ENCODE measurements around the gene AMBRA1.

Gene AMBRA1

DNA sequence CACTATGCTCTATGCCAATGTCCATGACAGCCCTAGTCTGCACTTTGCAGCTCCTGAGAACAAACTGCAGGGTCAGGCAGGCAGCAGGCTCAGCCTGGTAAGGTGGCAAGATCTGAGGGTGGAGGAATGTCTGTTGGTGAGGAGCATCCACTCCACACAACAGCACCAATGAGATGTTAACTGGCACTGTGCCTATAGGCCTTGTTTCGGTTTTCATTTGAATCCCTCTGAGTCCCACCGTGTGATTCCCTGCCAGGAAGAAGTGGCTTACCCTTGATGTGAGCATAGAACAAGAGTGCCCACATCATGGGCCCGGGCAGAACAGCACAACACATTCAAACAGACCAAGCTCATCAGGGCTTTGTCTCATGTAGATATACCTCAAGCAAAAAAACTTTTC is 158.1 kb downstream of the AMBRA1 start:
- H3K4me1 ChIP-seq (ENCODE audit: control insufficient read depth in 5 of 5, insufficient read depth in 5 of 5, low read length in 5 of 5): peaks cover 0 to 26% (median 19%) of the 10 kb centered on the region in 5 donors
- H3K27me3 ChIP-seq (ENCODE audit: control insufficient read depth in 5 of 5, insufficient read depth in 4 of 5, low read length in 5 of 5): no peaks in the 10 kb centered on the region
- H3K4me3 ChIP-seq (ENCODE audit: low read depth in 1 of 5, low read length in 5 of 5): no peak overlapping the region
- no peaks in the 10 kb centered on the region for H3K9me3 ChIP-seq (ENCODE audit: control insufficient read depth in 5 of 5, low read length in 5 of 5)
- H3K27ac ChIP-seq (ENCODE audit: low read depth, low read length): no peak overlapping the region
- H3K9ac ChIP-seq (ENCODE audit: low read length in 5 of 5): no peak overlapping the region
- peaks cover 6 to 34% (median 26%) of the 10 kb centered on the region in 5 donors for H3K36me3 ChIP-seq (ENCODE audit: control insufficient read depth in 5 of 5, insufficient read depth in 5 of 5, low read length in 5 of 5)

DNA sequence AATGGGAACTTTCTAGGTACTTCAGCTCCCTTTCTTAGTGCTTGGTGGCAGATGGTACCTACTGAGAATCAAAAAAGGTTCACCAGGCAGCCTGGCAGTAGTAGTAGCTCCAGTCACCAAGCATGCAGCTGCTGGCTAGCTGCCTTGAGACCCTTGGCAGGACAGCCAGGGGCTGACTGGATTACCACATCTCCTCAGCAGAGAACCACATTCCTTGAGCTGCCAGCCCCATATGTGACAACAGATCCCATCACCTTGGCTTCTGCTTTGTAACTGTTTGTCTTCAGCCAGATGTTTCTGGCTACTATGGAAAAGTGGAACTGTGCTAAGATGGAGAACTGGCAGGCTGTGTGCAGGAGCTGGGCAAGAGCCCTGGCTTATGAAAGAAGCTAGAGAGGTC is 162.6 kb downstream of the AMBRA1 start:
- Histone ChIP-seq H3K9ac (ENCODE audit: low read length in 5 of 5) (no peak overlapping the region), H3K4me3 (ENCODE audit: low read depth in 1 of 5, low read length in 5 of 5) (no peak overlapping the region), H3K36me3 (ENCODE audit: control insufficient read depth in 5 of 5, insufficient read depth in 5 of 5, low read length in 5 of 5) (peaks cover 11 to 58% (median 36%) of the 10 kb centered on the region in 5 donors), H3K9me3 (ENCODE audit: control insufficient read depth in 5 of 5, low read length in 5 of 5) (no peaks in the 10 kb centered on the region), H3K4me1 (ENCODE audit: control insufficient read depth in 5 of 5, insufficient read depth in 5 of 5, low read length in 5 of 5) (peaks cover 0 to 18% (median 16%) of the 10 kb centered on the region in 5 donors), H3K27me3 (ENCODE audit: control insufficient read depth in 5 of 5, insufficient read depth in 4 of 5, low read length in 5 of 5) (no peaks in the 10 kb centered on the region), H3K27ac (ENCODE audit: low read depth, low read length) (no peak overlapping the region)

DNA sequence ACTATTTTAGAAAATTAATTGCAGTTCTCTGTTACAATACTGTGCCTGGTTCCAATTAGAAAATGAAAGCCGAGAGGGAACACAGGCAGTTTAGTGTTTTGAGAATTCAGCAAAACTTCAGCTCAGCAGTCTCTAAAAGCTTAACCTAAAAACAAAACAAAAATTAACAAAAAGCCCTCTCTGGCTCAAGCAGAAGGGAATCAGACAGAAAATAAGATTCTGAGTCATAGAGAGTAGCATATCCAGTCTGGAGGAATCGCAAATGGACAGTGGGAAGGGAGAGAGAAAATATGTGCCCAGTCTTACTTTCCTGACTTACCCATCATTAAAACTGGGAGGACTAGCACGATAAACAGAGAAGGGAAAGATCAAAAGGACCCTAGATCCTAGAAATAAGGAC is 164.1 kb downstream of the AMBRA1 start:
- H3K27me3 ChIP-seq (ENCODE audit: control insufficient read depth in 5 of 5, insufficient read depth in 4 of 5, low read length in 5 of 5): no peaks in the 10 kb centered on the region
- peaks cover 11 to 59% (median 38%) of the 10 kb centered on the region in 5 donors for H3K36me3 ChIP-seq (ENCODE audit: control insufficient read depth in 5 of 5, insufficient read depth in 5 of 5, low read length in 5 of 5)
- peaks cover 0 to 18% (median 12%) of the 10 kb centered on the region in 5 donors for H3K4me1 ChIP-seq (ENCODE audit: control insufficient read depth in 5 of 5, insufficient read depth in 5 of 5, low read length in 5 of 5)
- no peak overlapping the region for H3K27ac ChIP-seq (ENCODE audit: low read depth, low read length)
- no peaks in the 10 kb centered on the region for H3K9me3 ChIP-seq (ENCODE audit: control insufficient read depth in 5 of 5, low read length in 5 of 5)
- H3K4me3 ChIP-seq (ENCODE audit: low read depth in 1 of 5, low read length in 5 of 5): no peak overlapping the region
- H3K9ac ChIP-seq (ENCODE audit: low read length in 5 of 5): peak overlapping the region in 1 of 5 donors; percentile 15

DNA sequence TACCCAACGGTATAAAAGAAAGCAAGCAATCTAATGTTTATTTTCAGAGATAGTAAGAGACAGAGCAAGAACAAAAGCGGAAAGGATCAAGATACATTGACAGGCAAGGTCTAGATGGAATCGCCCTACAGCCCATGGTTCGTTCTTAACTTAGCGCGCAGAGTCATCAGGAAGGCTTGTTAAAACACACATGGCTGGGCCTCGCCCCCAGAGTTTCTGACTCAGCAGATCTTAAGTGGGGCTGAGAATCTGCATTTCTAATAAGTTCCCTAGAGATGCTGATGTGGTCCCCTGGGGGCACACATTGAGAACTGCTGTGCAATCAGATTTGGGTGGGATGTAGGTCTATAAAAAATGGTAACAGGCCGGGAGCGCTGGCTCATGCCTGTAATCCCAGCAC is 166.5 kb downstream of the AMBRA1 start:
- H3K9ac ChIP-seq (ENCODE audit: low read length in 5 of 5): no peak overlapping the region
- no peaks in the 10 kb centered on the region for H3K9me3 ChIP-seq (ENCODE audit: control insufficient read depth in 5 of 5, low read length in 5 of 5)
- H3K27me3 ChIP-seq (ENCODE audit: control insufficient read depth in 5 of 5, insufficient read depth in 4 of 5, low read length in 5 of 5): no peaks in the 10 kb centered on the region
- no peak overlapping the region for H3K27ac ChIP-seq (ENCODE audit: low read depth, low read length)
- H3K36me3 ChIP-seq (ENCODE audit: control insufficient read depth in 5 of 5, insufficient read depth in 5 of 5, low read length in 5 of 5): peaks cover 15 to 48% (median 27%) of the 10 kb centered on the region in 5 donors
- peaks cover 0 to 18% (median 12%) of the 10 kb centered on the region in 5 donors for H3K4me1 ChIP-seq (ENCODE audit: control insufficient read depth in 5 of 5, insufficient read depth in 5 of 5, low read length in 5 of 5)
- H3K4me3 ChIP-seq (ENCODE audit: low read depth in 1 of 5, low read length in 5 of 5): no peak overlapping the region

DNA sequence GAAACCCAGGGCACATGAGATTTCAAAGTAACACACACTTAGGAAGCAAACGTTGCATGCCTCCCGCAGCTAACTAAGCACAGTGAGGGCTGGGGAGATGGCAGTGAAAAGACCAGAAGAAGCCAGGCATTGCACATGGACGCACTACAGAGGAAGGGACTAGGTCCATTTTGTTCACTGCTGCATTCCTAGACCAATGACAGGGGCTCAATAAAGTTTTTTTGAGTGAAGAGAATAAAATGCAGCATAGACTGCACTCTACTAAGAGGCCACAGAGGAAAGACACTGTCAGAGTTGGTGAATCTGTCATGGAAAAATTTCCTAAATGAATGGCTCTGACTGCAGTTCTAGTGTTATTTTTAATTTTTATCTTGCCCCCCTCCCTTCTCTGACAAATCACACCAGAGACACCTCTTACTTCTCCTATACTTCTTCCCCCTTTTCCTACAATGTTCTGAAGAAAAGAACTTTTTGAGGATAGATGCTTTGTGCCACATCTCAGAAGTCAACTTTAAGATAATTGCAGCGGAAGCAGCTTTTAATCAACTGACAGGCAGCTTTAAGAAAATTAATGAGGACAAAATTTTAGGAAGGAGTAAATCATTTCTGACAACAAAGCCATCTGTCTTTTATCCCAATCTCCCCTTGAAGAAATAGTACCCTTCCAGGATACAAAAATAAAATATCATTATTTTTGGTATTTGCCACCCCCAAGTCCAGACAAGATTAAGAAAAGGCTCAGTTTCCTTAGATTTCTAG is 167.4 kb downstream of the AMBRA1 start:
- no peak overlapping the region for H3K4me3 ChIP-seq (ENCODE audit: low read depth in 1 of 5, low read length in 5 of 5)
- H3K27ac ChIP-seq (ENCODE audit: low read depth, low read length): no peak overlapping the region
- no peaks in the 10 kb centered on the region for H3K9me3 ChIP-seq (ENCODE audit: control insufficient read depth in 5 of 5, low read length in 5 of 5)
- H3K36me3 ChIP-seq (ENCODE audit: control insufficient read depth in 5 of 5, insufficient read depth in 5 of 5, low read length in 5 of 5): peaks cover 17 to 55% (median 34%) of the 10 kb centered on the region in 5 donors
- H3K27me3 ChIP-seq (ENCODE audit: control insufficient read depth in 5 of 5, insufficient read depth in 4 of 5, low read length in 5 of 5): no peaks in the 10 kb centered on the region
- H3K9ac ChIP-seq (ENCODE audit: low read length in 5 of 5): no peak overlapping the region
- peaks cover 0 to 16% (median 11%) of the 10 kb centered on the region in 5 donors for H3K4me1 ChIP-seq (ENCODE audit: control insufficient read depth in 5 of 5, insufficient read depth in 5 of 5, low read length in 5 of 5)

DNA sequence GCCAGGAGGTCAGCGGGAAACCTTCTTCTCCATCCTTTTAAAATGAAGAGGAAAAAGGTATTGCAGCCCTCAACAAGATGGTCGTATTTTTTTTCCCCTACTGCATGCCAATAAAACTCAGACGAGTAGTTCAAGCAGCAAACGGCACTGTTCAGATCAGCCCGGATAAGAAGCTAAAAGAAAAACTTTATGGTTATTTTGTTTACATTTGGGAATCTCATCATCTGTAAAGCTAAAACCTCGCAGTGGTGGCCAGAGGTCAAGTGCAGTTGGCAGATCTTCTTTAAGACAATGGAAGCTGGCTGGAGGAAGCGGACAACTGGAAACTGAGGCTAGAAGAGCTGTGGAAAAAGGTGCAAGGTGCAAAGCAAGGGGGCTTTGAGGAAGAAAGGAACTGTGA is 171.2 kb downstream of the AMBRA1 start:
- H3K27ac ChIP-seq (ENCODE audit: low read depth, low read length): no peak overlapping the region
- H3K4me3 ChIP-seq (ENCODE audit: low read depth in 1 of 5, low read length in 5 of 5): no peak overlapping the region
- H3K36me3 ChIP-seq (ENCODE audit: control insufficient read depth in 5 of 5, insufficient read depth in 5 of 5, low read length in 5 of 5): peaks cover 12 to 41% (median 28%) of the 10 kb centered on the region in 5 donors
- H3K9me3 ChIP-seq (ENCODE audit: control insufficient read depth in 5 of 5, low read length in 5 of 5): no peaks in the 10 kb centered on the region
- no peak overlapping the region for H3K9ac ChIP-seq (ENCODE audit: low read length in 5 of 5)
- no peaks in the 10 kb centered on the region for H3K27me3 ChIP-seq (ENCODE audit: control insufficient read depth in 5 of 5, insufficient read depth in 4 of 5, low read length in 5 of 5)
- no peaks in the 10 kb centered on the region for H3K4me1 ChIP-seq (ENCODE audit: control insufficient read depth in 5 of 5, insufficient read depth in 5 of 5, low read length in 5 of 5)

DNA sequence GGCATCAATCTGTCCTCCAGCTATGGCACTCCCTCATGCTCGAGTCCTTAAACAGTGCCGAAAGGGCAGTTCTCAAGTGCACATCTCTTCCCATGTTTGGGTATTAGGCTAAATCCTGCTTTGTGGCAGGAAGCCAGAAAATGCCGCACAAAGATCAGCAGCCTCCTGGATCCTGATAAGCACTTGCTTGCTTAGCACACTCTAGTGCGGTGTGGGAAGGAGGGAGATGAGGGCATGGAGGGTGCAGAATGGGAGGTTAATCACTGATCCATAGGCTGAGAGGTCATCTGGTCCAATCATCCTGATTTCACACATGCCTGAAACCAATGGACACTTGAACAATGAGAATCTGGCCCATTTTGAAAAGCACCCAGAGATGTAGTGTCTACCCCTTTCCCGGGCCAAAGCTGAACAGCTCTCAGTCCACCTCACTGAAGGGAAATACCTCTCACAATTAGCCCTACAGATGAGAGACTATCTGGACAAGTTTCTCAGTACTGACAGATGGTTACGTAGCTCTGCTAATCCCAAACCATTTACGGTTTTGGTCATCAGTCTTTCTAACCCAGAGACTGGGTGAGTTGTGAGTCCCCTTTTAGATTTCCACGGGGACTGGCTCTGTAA is 172.5 kb downstream of the AMBRA1 start:
- H3K9me3 ChIP-seq (ENCODE audit: control insufficient read depth in 5 of 5, low read length in 5 of 5): no peaks in the 10 kb centered on the region
- peaks cover 12 to 44% (median 34%) of the 10 kb centered on the region in 5 donors for H3K36me3 ChIP-seq (ENCODE audit: control insufficient read depth in 5 of 5, insufficient read depth in 5 of 5, low read length in 5 of 5)
- H3K27me3 ChIP-seq (ENCODE audit: control insufficient read depth in 5 of 5, insufficient read depth in 4 of 5, low read length in 5 of 5): no peaks in the 10 kb centered on the region
- no peak overlapping the region for H3K4me3 ChIP-seq (ENCODE audit: low read depth in 1 of 5, low read length in 5 of 5)
- H3K4me1 ChIP-seq (ENCODE audit: control insufficient read depth in 5 of 5, insufficient read depth in 5 of 5, low read length in 5 of 5): peaks cover 0 to 4% (median 2%) of the 10 kb centered on the region in 5 donors
- no peak overlapping the region for H3K9ac ChIP-seq (ENCODE audit: low read length in 5 of 5)
- H3K27ac ChIP-seq (ENCODE audit: low read depth, low read length): no peak overlapping the region

DNA sequence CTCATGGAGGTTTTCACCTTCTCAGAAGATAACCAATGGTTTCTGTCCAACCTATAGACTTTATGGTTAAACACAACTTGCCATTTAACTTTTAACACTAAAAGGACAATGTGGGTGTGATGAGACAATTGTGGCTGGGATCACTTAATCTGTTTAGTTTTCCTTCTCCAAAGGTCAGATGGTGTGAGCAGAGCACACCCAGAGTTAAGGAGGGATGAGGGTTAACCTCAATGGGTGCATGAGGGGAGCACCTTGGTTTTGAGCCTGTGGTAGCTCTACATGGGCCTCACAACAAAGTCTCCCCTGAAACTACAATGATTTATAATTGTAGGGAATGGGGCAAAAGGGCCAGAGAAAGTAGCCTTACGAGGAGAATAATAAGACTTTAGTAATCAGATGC is 173.3 kb downstream of the AMBRA1 start:
- H3K27me3 ChIP-seq (ENCODE audit: control insufficient read depth in 5 of 5, insufficient read depth in 4 of 5, low read length in 5 of 5): no peaks in the 10 kb centered on the region
- no peaks in the 10 kb centered on the region for H3K9me3 ChIP-seq (ENCODE audit: control insufficient read depth in 5 of 5, low read length in 5 of 5)
- H3K4me1 ChIP-seq (ENCODE audit: control insufficient read depth in 5 of 5, insufficient read depth in 5 of 5, low read length in 5 of 5): peaks cover 0 to 6% (median 5%) of the 10 kb centered on the region in 5 donors
- H3K27ac ChIP-seq (ENCODE audit: low read depth, low read length): no peak overlapping the region
- no peak overlapping the region for H3K4me3 ChIP-seq (ENCODE audit: low read depth in 1 of 5, low read length in 5 of 5)
- H3K9ac ChIP-seq (ENCODE audit: low read length in 5 of 5): no peak overlapping the region
- H3K36me3 ChIP-seq (ENCODE audit: control insufficient read depth in 5 of 5, insufficient read depth in 5 of 5, low read length in 5 of 5): peaks cover 12 to 48% (median 39%) of the 10 kb centered on the region in 5 donors

DNA sequence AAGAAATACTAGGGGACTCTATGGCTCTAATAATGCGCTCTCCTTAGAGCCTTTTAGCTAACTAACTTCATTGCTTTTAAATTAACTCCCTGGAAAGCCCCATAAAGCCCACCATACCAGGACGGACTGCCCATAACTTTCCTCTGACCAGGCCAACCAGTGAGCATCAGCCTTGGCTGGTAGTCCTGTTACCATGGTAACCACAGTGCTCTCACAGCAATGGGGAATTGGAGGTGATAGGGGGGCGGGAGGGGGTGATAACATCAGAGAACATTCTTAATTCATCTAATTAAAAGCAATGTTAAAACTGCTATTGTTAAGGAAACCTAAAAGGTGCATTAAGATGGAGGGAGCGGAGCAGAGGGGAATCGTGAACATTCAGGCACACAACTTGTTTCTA is 175.1 kb downstream of the AMBRA1 start:
- Histone ChIP-seq H3K36me3 (ENCODE audit: control insufficient read depth in 5 of 5, insufficient read depth in 5 of 5, low read length in 5 of 5) (peaks cover 12 to 61% (median 55%) of the 10 kb centered on the region in 5 donors), H3K9ac (ENCODE audit: low read length in 5 of 5) (no peak overlapping the region), H3K9me3 (ENCODE audit: control insufficient read depth in 5 of 5, low read length in 5 of 5) (no peaks in the 10 kb centered on the region), H3K4me3 (ENCODE audit: low read depth in 1 of 5, low read length in 5 of 5) (no peak overlapping the region), H3K27ac (ENCODE audit: low read depth, low read length) (no peak overlapping the region), H3K27me3 (ENCODE audit: control insufficient read depth in 5 of 5, insufficient read depth in 4 of 5, low read length in 5 of 5) (no peaks in the 10 kb centered on the region), H3K4me1 (ENCODE audit: control insufficient read depth in 5 of 5, insufficient read depth in 5 of 5, low read length in 5 of 5) (peaks cover 0 to 10% (median 5%) of the 10 kb centered on the region in 5 donors)

DNA sequence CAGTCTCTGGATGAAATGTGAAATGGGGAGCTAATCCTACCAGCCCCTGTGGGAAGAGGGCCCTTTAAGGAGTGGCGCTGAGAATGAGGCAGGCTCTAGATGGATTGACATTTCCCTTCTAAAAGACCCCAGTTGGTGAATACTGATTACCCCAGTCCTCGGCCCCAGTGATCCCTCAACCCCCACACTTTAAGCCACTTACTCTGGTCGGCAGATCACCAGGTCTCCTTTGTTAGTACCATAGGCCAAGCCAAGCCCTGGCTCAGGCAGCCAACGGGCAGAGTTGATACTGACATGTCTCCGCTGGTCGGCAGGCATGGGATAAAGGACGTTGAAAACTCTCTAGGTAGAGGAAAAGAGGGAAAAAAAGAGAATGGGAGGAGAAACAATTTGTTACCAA is 176.1 kb downstream of the AMBRA1 start:
- Histone ChIP-seq H3K27ac (ENCODE audit: low read depth, low read length) (no peak overlapping the region), H3K4me1 (ENCODE audit: control insufficient read depth in 5 of 5, insufficient read depth in 5 of 5, low read length in 5 of 5) (peaks cover 0 to 10% (median 5%) of the 10 kb centered on the region in 5 donors), H3K9ac (ENCODE audit: low read length in 5 of 5) (no peak overlapping the region), H3K27me3 (ENCODE audit: control insufficient read depth in 5 of 5, insufficient read depth in 4 of 5, low read length in 5 of 5) (no peaks in the 10 kb centered on the region), H3K36me3 (ENCODE audit: control insufficient read depth in 5 of 5, insufficient read depth in 5 of 5, low read length in 5 of 5) (peaks cover 10 to 65% (median 59%) of the 10 kb centered on the region in 5 donors), H3K9me3 (ENCODE audit: control insufficient read depth in 5 of 5, low read length in 5 of 5) (no peaks in the 10 kb centered on the region), H3K4me3 (ENCODE audit: low read depth in 1 of 5, low read length in 5 of 5) (no peak overlapping the region)

All from subcutaneous abdominal adipose tissue (tissue), 5 donors.